IPS-11a (cell line): ENCODE results near the gene EFHD1.
A peak's percentile ranks its signal among the peaks of the same experiment; 100 is the strongest.
"Not testable (repeated sequence)": the region's sequence is repeated elsewhere in the genome, so short reads cannot be mapped to it uniquely, and the experiment has no call there.

Experiments
- H3K4me3 ChIP-seq: one replicate; pipeline ENCODE4 v1.5.1; 2013; ENCODE audit warnings: low read depth, low read length, control low read depth

Gene EFHD1

DNA sequence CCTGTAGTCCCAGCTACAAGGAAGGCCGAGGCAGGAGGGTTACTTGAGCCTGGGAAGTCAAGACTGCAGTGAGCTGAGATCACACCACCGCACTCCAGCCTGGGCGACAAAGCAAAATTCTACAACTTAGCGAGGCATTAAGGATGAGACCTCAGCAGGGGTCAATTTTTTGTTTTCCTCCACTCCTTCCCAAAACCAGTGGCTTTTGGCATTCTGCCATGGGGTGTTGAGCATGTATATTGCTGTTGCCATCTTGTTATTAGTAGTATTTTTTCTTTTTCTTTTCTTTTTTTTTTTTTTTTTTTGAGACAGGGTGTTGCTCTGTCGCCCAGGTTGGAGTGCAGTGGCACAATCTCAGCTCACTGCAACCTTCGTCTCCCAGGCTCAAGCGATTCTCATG is 54.8 kb downstream of the EFHD1 start:
- no peak overlapping the region for H3K4me3 ChIP-seq

DNA sequence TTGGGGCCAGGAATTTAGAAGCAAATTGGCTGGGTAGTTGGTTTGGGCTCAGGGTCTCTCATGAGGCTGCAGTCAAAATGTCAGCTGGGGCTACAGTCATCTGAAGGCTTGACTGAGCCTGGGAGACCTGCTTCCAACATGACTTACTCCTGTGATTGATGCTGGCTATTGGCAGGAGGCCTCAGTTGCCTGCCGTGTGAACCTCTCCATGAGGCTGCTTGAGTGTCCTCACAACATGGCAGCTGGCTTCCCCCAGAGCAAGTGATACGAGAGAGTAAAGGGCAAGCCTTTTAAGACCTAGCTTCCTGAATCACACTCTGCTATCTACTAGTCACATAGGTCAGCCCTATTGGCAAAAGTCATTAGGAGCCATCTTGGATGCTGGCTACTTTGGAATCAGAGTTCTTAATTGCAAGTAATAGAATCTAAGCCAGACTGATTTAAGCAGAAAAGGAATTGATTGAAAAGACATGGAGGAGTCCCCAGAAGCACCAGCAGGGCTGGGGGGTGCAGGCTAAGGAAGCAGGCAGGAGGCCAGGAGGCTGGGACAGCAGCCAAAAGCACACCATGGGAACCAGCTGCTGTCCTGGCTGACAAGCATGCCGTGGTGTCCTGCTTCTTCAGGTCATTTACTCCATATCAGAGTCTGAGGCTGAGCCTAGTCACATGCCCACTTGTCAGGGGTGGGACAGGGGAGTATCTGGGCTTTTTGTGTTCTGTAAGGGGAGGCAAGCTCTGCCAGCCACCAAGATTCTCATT is 55.9 kb downstream of the EFHD1 start:
- H3K4me3 ChIP-seq: no peak overlapping the region

DNA sequence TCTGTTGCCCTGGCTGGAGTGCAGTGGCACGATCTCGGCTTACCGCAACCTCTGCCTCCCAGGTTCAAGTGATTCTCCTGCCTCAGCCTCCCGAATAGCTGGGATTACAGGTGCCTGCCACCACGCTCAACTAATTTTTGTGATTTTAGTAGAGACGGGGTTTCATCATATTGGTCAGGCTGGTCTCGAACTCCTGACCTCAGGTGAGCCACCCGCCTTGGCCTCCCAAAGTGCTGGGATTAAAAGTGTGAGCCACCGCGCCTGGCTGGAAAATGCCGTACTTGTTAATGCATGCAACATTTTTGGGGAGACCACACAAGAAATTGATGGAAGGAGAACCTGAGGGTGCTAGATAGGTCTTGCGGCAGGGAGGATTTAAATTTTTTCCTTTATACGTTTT is 57.7 kb downstream of the EFHD1 start:
- not testable (repeated sequence) for H3K4me3 ChIP-seq

DNA sequence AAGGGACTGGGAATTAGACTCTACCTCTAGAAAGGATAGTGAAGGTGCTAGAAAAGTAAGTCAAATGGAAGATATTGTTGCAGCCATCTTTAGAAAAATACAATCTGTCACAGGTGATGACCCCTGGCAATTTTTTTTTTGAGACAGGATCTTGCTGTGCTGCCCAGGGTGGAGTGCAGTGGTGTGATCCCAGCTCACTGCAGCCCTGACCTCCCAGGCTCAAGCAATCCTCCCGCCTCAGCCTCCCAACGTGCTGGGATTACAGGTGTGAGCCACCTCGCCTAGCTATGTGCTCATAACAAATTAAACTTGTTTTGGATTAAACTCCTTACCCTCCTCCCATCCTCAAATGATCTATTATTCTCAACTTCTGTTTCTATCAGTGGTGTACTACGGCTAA is 59.9 kb downstream of the EFHD1 start:
- H3K4me3 ChIP-seq: no peak overlapping the region

DNA sequence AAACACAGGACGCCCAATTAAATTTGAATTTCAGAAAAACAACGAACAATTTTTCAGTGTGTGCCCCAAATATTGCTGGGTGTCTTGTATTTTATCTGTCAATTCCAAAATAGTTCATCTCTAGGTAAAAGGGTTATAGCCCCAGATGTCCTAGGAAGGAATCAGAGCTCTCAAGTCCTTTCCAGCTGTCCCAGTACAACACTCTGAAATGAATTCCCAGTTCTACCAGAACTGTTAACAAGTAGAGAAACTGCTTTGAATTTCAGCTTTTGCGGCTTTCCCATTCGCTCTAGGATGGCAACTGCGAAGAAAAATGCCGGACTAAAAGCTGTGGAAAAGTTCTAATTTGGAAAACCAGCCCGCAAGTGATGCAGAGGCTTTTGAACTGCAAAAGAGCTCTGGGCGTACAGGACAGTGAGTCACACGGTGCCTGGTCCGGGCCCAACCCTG is 63.2 kb downstream of the EFHD1 start:
- no peak overlapping the region for H3K4me3 ChIP-seq

DNA sequence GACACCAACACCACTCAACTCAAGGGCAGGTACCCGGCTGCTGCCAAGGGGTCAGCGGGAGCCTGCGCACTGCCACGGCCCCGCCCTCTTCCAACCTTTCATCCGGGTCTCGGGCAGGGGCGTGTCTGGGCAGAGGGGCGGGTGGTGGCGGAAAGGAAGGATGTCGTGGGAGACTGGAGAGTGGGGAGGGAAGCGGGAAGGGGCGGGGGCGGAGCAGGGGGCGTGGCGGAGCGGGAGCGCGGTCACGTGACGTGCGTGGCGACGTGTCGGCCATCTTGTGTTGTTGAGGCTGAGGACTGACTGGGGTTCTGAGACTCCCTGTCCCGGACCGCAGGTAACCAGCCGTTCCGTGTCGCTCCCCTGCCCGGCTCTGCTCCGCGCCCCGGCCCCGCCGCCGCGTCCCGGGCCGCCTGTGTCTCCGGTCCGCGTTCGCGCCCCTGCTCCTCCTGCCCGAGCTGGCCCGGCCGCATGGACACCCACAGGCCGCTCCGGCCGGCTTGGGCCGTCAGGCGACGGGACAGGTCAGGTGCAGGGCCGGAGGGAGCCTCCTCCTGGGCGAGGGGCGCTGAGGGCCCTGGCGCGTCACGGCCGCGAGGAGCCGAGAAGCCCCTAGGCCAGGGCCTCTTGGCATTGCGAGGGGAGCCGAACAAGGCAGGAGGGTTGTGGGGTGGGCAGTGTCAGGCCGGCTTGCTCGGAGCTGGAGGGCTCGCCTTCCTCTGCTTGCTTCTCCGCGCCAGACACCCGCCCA is 63.8 kb downstream of the EFHD1 start, which contains the start of gene GIGYF2:
GIGYF2 (plus strand) TSS at position 273 of the 748 bp plus-strand sequence. CDS start 37,867 bp downstream, outside the sequence.
- H3K4me3 ChIP-seq: peak within 1 kb of the TSS; percentile 96

DNA sequence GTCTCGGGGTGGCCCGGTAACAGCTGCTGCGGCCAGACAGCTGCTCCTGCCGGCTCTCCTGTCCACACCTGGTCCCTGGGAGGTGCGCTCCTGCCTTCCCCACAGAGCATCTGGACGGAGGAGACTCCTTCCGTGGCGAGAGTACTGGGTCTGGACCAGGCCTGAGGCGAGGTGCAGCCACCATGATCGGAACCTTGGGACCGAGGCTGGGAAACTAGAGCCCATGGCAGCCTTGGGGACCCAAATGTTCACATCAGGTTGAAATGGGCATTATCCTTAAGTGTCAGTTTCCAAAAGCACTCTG is 64.4 kb downstream of the EFHD1 start:
- H3K4me3 ChIP-seq: peak overlapping the region; percentile 96

DNA sequence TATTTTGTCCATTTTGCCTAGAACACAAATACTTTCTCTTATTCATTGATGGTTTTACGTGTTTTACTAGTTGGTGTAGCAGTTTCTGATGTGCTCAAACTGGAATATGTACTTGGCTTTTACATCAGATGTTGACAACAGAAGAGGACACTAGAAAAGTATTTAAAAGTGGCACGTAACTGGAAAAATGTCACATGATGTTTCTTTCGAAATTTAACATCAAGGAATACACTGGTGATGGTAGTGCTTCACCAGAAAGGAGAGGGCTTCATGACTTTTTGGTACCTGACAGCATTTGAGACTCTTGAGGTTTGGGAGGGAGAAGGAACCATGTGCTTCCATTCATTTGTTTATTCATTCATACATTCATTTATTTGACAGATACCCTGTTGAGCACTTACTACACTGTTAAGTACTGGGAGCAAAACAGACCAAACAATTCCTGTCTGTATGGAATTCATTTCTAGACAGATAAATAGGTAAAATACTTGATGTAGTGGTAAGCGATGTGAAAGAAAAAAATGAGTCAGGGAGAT is 65.2 kb downstream of the EFHD1 start:
- no peak overlapping the region for H3K4me3 ChIP-seq

DNA sequence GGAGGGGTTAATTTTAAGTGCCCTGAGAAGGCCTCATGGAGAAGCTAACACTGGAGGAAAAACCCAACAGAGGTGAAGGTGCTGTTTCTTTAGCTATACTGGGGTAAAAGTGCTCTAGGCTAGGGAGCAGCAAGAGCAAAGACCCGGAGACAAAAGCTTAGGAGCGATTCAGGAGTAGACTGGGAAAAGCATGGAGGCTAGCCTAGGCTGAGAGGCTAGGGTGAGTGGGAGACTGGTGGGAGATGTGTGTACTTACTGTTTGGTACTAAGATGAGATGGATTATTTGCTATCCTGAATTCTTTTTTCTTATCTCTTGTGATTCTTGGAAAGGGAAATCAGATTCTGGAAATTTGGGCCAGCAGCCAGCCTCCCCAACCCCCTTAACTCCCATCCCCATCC is 65.7 kb downstream of the EFHD1 start:
- H3K4me3 ChIP-seq: no peak overlapping the region

DNA sequence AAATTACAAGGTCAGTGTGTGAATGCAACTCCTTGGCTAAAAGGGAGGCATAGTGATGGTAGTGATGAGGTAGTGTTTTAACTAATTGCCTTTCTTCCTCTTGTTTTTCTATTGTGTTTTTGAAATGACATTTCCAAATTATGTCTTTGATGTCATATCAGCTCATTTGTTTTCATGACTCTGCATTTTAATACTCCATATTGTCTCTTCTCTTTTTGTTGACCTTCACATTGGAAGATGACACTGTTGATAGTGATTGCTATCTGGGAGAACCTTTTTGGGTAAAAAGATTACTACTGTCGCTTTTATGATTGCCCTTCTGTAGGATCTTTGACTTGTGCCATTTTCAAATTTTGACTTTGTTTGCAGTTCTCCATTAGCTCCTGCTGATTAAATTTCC is 66.8 kb downstream of the EFHD1 start:
- H3K4me3 ChIP-seq: no peak overlapping the region

DNA sequence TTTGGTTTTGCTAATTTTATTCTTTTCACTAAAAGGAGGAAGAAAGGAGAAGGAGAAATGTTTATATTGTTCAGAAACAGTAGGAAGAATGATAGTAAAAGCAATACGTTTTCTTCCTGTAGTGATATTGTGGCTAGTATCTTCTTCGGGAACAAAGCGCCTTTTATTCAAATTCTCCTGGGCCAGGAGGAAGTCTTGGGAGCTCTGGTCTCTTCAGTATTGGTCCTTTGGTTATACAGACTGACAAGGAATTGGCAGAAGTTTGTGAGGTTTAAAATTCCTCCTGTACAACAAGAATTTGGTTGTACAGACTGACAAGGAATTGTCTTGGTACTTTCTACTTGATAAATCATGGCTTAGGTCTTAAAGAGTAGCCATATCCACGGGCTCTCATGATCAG is 73.7 kb downstream of the EFHD1 start:
- no peak overlapping the region for H3K4me3 ChIP-seq

DNA sequence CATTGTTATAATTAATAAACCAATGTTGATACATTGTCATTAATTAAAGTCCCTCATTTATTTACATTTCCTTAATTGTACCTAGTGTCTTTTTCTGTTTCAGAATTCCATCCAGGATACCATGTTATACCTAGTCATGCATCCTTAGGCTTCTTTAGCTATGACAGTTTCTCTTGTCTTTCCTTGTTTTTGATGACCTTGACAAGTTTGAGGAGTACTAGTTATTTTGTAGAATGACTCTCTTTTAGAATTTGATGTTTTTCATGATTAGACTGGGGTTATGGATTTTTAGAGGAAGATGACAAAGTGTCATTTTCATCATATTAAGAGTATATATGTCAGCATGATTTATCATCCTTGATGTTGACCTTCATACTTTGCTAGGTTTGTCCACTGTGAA is 80.1 kb downstream of the EFHD1 start:
- no peak overlapping the region for H3K4me3 ChIP-seq

DNA sequence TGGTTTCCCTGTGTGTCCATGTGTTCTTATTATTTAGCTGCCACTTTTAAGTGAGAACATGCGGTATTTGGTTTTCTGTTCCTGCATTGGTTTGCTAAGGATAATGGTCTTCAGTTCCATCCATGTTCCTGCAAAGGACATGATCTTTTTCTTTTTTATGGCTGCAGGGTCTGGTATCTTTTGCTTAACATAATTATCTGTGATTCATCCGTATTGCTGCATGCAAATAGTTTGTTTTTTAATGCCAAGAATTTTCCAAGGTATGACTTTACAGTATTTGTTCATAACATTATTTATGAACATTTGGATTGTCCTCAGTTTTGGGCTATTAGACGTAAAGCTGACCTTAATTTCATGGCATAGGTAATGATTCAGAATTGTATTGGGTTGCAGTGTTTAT is 81.6 kb downstream of the EFHD1 start:
- no peak overlapping the region for H3K4me3 ChIP-seq

DNA sequence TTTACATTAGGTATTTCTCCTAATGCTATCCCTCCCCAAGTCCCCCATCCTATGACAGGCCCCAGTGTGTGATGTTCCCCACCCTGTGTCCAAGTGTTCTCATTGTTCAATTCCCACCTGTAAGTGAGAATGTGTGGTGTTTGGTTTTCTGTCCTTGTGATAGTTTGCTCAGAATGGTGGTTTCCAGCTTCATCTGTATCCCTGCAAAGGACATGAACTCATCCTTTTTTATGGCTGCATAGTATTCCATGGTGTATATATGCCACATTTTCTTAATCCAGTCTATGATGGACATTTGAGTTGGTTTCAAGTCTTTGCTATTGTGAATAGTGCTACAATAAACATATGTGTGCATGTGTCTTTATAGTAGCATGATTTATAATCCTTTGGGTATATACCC is 86.7 kb downstream of the EFHD1 start:
- H3K4me3 ChIP-seq: not testable (repeated sequence)

DNA sequence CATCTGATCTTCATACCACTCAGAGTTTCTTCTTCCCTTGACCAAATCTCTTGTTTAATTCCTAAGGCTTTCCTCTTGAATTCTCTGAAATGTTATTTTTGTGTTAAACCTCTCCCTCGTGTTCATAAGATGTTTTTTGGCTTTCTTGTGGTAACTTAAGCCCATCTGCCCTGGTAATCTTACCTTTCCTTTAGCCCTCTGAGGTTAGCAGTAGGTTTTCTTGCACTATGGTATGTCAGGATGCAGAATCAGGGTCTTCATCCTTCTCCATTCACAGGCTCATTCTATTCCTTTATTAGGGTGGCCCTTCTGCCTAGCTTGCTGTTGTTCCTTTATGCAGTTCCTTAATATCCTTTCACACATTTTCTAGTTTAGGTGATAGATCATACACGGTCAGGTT is 87.9 kb downstream of the EFHD1 start:
- H3K4me3 ChIP-seq: no peak overlapping the region

DNA sequence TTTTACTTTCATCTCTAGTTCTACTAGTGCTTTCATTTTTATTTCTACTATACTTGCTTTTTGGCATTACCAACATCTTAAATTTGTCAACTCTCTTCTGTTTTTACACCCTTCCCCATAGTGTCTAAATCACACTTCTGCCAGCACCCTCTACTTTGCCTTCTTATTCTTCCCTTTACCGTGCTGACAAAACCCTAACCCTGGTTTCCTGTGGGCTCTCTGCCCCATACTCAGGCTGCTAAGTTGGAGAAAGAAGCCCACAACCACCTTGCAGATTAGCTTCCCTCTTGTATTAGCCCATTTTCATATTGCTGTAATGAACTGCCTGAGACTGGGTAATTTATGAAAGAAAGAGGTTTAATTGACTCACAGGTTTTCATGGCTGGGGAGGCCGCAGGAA is 88.5 kb downstream of the EFHD1 start:
- H3K4me3 ChIP-seq: no peak overlapping the region

DNA sequence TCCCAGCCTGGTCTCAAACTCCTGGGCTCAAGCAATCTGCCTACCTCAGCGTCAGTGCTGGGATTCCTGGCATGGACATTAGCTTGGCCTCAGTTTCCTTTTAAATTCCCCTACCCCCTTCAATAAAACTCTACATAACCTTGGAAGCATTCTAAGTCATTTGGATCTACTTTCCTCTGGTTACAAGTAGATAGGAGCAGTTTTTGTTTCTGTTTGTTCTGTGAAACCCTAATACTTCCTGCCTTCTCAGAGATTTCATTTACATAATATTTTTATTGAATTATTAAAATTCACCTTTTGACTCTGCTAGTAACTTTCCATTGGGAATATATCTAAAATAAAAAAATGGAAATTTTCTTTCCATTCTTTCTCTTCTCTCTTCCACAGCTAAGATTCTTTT is 89.6 kb downstream of the EFHD1 start:
- no peak overlapping the region for H3K4me3 ChIP-seq

DNA sequence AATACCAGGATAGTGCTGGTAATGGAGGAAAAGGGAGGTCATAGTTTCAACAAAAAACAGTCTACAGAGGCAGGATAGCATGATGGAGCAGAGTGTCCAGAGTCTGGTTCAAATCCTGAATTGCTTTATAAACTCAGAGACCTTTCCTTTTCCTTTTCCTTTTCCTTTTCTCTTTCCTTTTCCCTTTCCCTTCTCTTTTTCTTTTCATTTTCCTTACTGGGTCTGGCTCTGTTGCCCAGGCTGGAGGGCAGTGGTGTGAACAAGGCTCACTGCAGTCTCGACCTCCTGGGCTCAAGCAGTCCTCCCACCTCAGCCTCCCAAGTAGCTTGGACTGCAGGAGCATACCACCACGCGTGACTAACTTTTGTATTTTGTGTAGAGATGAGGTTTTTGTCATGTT is 95.4 kb downstream of the EFHD1 start:
- no peak overlapping the region for H3K4me3 ChIP-seq

DNA sequence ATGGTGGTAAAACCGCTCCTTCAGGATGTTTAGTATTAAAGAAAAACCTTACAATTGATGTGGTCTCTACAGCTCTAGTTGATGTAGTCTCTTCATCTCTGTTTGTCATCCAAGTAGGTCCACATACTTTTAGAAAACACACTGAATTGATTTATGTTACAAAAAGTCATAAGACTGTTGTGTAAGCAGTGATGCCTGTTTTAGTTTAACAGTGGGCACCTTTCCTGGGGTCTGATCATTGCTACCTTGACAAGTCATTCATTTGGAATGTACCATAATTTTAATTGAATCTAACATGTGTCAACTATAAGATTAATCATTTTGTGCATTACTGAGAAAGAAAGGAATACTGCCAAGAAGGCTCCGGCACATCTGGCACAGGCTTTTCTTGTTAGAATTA is 98.1 kb downstream of the EFHD1 start:
- H3K4me3 ChIP-seq: no peak overlapping the region
